K562 (cell line): Measurements from ENCODE around the gene MAP4K4. TPM values are rescaled to one million over a fixed set of nuclear protein-coding genes. Genes with fewer than 3 reads are reported as not detected.
A peak's percentile ranks its signal among the peaks of the same experiment; 100 is the strongest.

ENCODE experiments used
- ATAC-seq: fragments of 200-7000 bp; cut with Tn5 transposase; 3 replicates; pipeline ENCODE4 v1.9.1; 2020; ENCODE audit warnings: moderate library complexity
- BruUV-seq: library from RNA; stranded (reverse); fragments of 400-500 nt; replicated peaks from 2 replicates; lab custom pipeline; 2021; lab: Mats Ljungman, UMichigan
- CTCF ChIA-PET: fragments of 300-600 bp; formaldehyde crosslinking; extraction: SDS; loops from one replicate; lab custom pipeline; 2021; ENCODE audit warnings: low intra/inter-chr PET ratio; lab: Yijun Ruan, JAX
- POLR2A ChIA-PET: fragments of 300-600, 350-650 bp; sonication (Branson Sonifier 250); formaldehyde crosslinking; extraction: SDS; loops from one replicate; lab custom pipeline; 2021; ENCODE audit warnings: antibody characterized with exemption, inconsistent platforms; lab: Yijun Ruan, JAX
- DNase-seq, 4 experiments: peaks; one replicate each; pipeline versions ENCODE4 v3.0.0 to v3.0.0-alpha.2; 2011 to 2018; ENCODE audit warnings: low spot score in 3 of 4, mixed read lengths in 3 of 4; ENCODE audit errors: extremely low read depth in 1 of 4
- FAIRE-seq: peaks from 2 replicates; lab custom pipeline; 2011; peaks lifted over from hg19 to GRCh38; lab: Jason Lieb, UNC
- H2AFZ ChIP-seq: 2 replicates; pipeline ENCODE4 v1.6.0; 2011; ENCODE audit warnings: low read depth, low read length, control low read depth, inconsistent platforms
- H3K27ac ChIP-seq: fragments of 200-600 bp; 3 replicates; pipeline ENCODE4 v1.8.0; 2011; ENCODE audit warnings: low read depth, mild to moderate bottlenecking, control low read depth, inconsistent platforms, low read length, moderate library complexity, mixed read lengths; ENCODE audit errors: extremely low read depth
- H3K27me3 ChIP-seq, 2 experiments: fragments of 300-600 bp in 1 of 2; 2 replicates in 1 of 2; 3 replicates in 1 of 2; pipeline versions ENCODE4 v1.6.0 to v1.8.0; 2011; ENCODE audit warnings: inconsistent platforms in 2 of 2, low read length in 2 of 2, mild to moderate bottlenecking in 1 of 2, mixed read lengths in 1 of 2, moderate library complexity in 1 of 2; ENCODE audit not compliant: control insufficient read depth in 2 of 2, insufficient read depth in 2 of 2
- H3K36me3 ChIP-seq: fragments of 300-600 bp; 3 replicates; pipeline ENCODE4 v1.8.0; 2011; ENCODE audit warnings: mild to moderate bottlenecking, low read length, inconsistent platforms; ENCODE audit not compliant: control insufficient read depth, insufficient read depth
- H3K4me1 ChIP-seq, 2 experiments: fragments of 200-600 bp in 1 of 2; replicated peaks in 1 of 2; 2 replicates in 1 of 2; 3 replicates in 1 of 2; pipeline versions ENCODE4 v1.5.1 to v1.8.0; 2011; ENCODE audit warnings: inconsistent platforms in 2 of 2, low read length in 2 of 2, mild to moderate bottlenecking in 1 of 2, mixed read lengths in 1 of 2, moderate library complexity in 1 of 2; ENCODE audit not compliant: control insufficient read depth in 2 of 2, insufficient read depth in 2 of 2
- H3K4me2 ChIP-seq: 2 replicates; pipeline ENCODE4 v1.6.1; 2011; ENCODE audit warnings: low read length, control low read depth, inconsistent platforms, mixed read lengths; ENCODE audit not compliant: insufficient read depth
- H3K4me3 ChIP-seq: fragments of 200-600 bp; sonication (generic), shearing (Covaris generic); 2 replicates; pipeline ENCODE4 v1.5.1; 2016; ENCODE audit warnings: control low read depth, inconsistent platforms
- H3K79me2 ChIP-seq: fragments of 200-600 bp; 3 replicates; pipeline ENCODE4 v1.8.0; 2011; ENCODE audit warnings: low read length, inconsistent platforms; ENCODE audit not compliant: control insufficient read depth, insufficient read depth
- H3K9ac ChIP-seq, 2 experiments: 2 replicates each; pipeline versions ENCODE4 v1.6.0 to v1.6.1; 2011; ENCODE audit warnings: low read depth in 2 of 2, low read length in 2 of 2, control low read depth in 1 of 2, inconsistent platforms in 1 of 2, mild to moderate bottlenecking in 1 of 2, mixed read lengths in 1 of 2; ENCODE audit not compliant: insufficient read depth in 1 of 2
- H3K9me1 ChIP-seq: one replicate; pipeline ENCODE4 v1.6.0; 2011; ENCODE audit warnings: inconsistent platforms, mild to moderate bottlenecking, low read length, moderate library complexity; ENCODE audit not compliant: control insufficient read depth, insufficient read depth
- H3K9me3 ChIP-seq: replicated peaks from 2 replicates; pipeline ENCODE4 v1.5.1; 2011; ENCODE audit warnings: low read depth, low read length, inconsistent platforms; ENCODE audit not compliant: control insufficient read depth, insufficient read depth
- H4K20me1 ChIP-seq: replicated peaks from 2 replicates; pipeline ENCODE4 v1.6.1; 2011; ENCODE audit warnings: low read length, inconsistent platforms, mixed read lengths; ENCODE audit not compliant: control insufficient read depth, insufficient read depth
- ATF1 ChIP-seq, 2 experiments: fragments of 450-650 bp in 1 of 2; IDR thresholded peaks; 2 replicates each; pipeline ENCODE4 v1.6.1; 2016; ENCODE audit warnings: missing compliant biosample characterization in 1 of 2, missing genetic modification characterization in 1 of 2
- BHLHE40 ChIP-seq: IDR thresholded peaks from 2 replicates; pipeline ENCODE4 v1.6.1; 2011; ENCODE audit warnings: low read length, improper control_type of control experiment
- CBFA2T3 ChIP-seq: fragments of 450-650 bp; IDR thresholded peaks from 2 replicates; pipeline ENCODE4 v1.6.1; 2017
- CREM ChIP-seq: IDR thresholded peaks from 2 replicates; pipeline ENCODE4 v1.6.1; 2014; ENCODE audit warnings: antibody characterized with exemption, low read depth
- HDAC2 ChIP-seq: fragments of 450-650 bp; IDR thresholded peaks from 2 replicates; pipeline ENCODE4 v1.6.1; 2016; ENCODE audit warnings: mild to moderate bottlenecking
- NFE2 ChIP-seq: IDR thresholded peaks from 2 replicates; pipeline ENCODE4 v1.6.1; 2014; ENCODE audit warnings: antibody characterized with exemption, low read depth
- NR2C1 ChIP-seq, 2 experiments: fragments of 450-650 bp; IDR thresholded peaks; 2 replicates each; pipeline ENCODE4 v1.6.1; 2017; ENCODE audit warnings: mild to moderate bottlenecking in 2 of 2, antibody characterized with exemption in 1 of 2, inconsistent platforms in 1 of 2, missing compliant biosample characterization in 1 of 2, missing genetic modification characterization in 1 of 2
- WGBS: fragments of 100-300 bp; shearing (Covaris generic); methylation state at CpG from one replicate; pipeline ENCODE4 v1.1.6; 2016; ENCODE audit warnings: low coverage, mixed read lengths; ENCODE audit not compliant: insufficient coverage; ENCODE audit errors: missing lambda C conversion rate; 5-methylcytosine and 5-hydroxymethylcytosine counted together
- in situ Hi-C: fragments of 300-500 bp; cut with MboI; formaldehyde crosslinking; loops from 4 replicates; pipeline ENCODE4 v1.15.0; 2018; ENCODE audit warnings: inconsistent platforms, mixed read lengths
- intact Hi-C: fragments of 100-400 bp; cut with micrococcal nuclease; formaldehyde crosslinking; loops from 2 replicates; pipeline ENCODE4 v1.14.2; 2022
- polyA plus RNA-seq, 8 experiments: library from polyadenylated mRNA; depleted of rRNA in 4 of 8; stranded (reverse) in 5 of 8; unstranded in 3 of 8; fragments of >200 nt; fragmentation: Nextera tagmentation in 2 of 8; fragmentation: Illumina TruSeq in 1 of 8; extraction: Ambion mirVana in 2 of 8; extraction: Trizol in 1 of 8; gene quantifications; 2 replicates each; pipeline versions ENCODE4 v1.2.1 to v1.2.3, GENCODE V29; 2011 to 2014; ENCODE audit warnings: inconsistent platforms in 1 of 8, missing spikeins in 1 of 8
- total RNA-seq, 7 experiments: library from RNA; depleted of rRNA in 6 of 7; stranded (reverse); fragments of >200 nt in 6 of 7; fragmentation: Illumina TruSeq in 2 of 7; extraction: Trizol in 2 of 7; gene quantifications; 2 replicates each; pipeline versions ENCODE4 v1.2.1 to v1.2.3, GENCODE V29; 2011 to 2021; ENCODE audit warnings: low replicate concordance in 1 of 7
- TF ChIP-seq, protein P1 (sequence below): fragments of 250-450 bp; sonication (Bioruptor Pico); IDR thresholded peaks from 2 replicates; pipeline ENCODE4 v1.5.0; 2020; ENCODE audit warnings: mild to moderate bottlenecking

MAP4K4 gene
- total and polyA plus RNA-seq, 9 of the 15 experiments (the other 6 are each of a cell fraction or from before 2014, with no cell fraction given): 7.6 to 76.4 (median 50.6) TPM

- no peaks in the 10 kb centered on the region for H3K27me3 ChIP-seq
- no peaks in the 10 kb centered on the region; the same call in 1 of the 2 replicates for H4K20me1 ChIP-seq
- ChIA-PET CTCF (no interaction called here), POLR2A (interaction anchor here (0.6 to 1.6 kb wide), 3 partner anchors 9 to 27 kb away, joined by 3 read pairs; no protein-coding TSS in a partner anchor)
- no TSS peak for BruUV-seq
- H3K9me1 ChIP-seq: no peaks in the 10 kb centered on the region
- peak; percentile 50 for ATAC-seq
- H3K9me3 ChIP-seq: no peaks in the 10 kb centered on the region
- no peaks in the 10 kb centered on the region for H3K36me3 ChIP-seq
- WGBS: 32% methylated on average over 9 of the region's 9 CpGs
- H2AFZ ChIP-seq: no peak overlapping the region
- peak in 1 of 4 experiments; percentile 38 for DNase-seq
- H3K4me2 ChIP-seq: no peak overlapping the region
- H3K27ac ChIP-seq: no peak overlapping the region
- in situ Hi-C loops (no loop called here), intact Hi-C loops (no loop called here)
- H3K79me2 ChIP-seq: peaks cover 42% of the 10 kb centered on the region
- H3K4me1 ChIP-seq: peaks cover 13 to 14% of the 10 kb centered on the region in 2 experiments; a peak in 4 of 5 replicates
- peak overlapping the region in 1 of 2 experiments; percentile 29; a peak in 1 of 4 replicates for H3K9ac ChIP-seq
- H3K4me3 ChIP-seq: no peak overlapping the region
- TF ChIP-seq NR2C1 (IDR thresholded peaks at IDR 0.05): no peak
- TF ChIP-seq NR2C1 (tag; IDR thresholded peaks at IDR 0.05): 0 out of 2 replicates have a peak, but pooled peaks have one; percentile 12
- peak; percentile 40; the same call in 1 of the 2 replicates for TF ChIP-seq NFE2
- TF ChIP-seq, protein P1, sequence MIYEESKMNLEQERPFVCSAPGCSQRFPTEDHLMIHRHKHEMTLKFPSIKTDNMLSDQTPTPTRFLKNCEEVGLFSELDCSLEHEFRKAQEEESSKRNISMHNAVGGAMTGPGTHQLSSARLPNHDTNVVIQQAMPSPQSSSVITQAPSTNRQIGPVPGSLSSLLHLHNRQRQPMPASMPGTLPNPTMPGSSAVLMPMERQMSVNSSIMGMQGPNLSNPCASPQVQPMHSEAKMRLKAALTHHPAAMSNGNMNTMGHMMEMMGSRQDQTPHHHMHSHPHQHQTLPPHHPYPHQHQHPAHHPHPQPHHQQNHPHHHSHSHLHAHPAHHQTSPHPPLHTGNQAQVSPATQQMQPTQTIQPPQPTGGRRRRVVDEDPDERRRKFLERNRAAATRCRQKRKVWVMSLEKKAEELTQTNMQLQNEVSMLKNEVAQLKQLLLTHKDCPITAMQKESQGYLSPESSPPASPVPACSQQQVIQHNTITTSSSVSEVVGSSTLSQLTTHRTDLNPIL (CRISPR knock-in tag): no peak
- no peak for TF ChIP-seq ATF1 (CRISPR knock-in tag; IDR thresholded peaks at IDR 0.05)
- peak; percentile 43; the same call in 1 of the 2 replicates for TF ChIP-seq ATF1 (tag; IDR thresholded peaks at IDR 0.05)
- TF ChIP-seq HDAC2: no peak
- peak; percentile 50 for TF ChIP-seq CREM
- TF ChIP-seq BHLHE40: 0 out of 2 replicates have a peak, but pooled peaks have one; percentile 7
- peak; percentile 42; the same call in 1 of the 2 replicates for TF ChIP-seq CBFA2T3
- peak; percentile 79 for FAIRE-seq
Observed at GRCh38 chr2:101805152-101806088, 107.9 kb downstream of the MAP4K4 start.
